T follicular helper cell (primary cell): ENCODE measurements around the gene STX18.

Experiments
- DNase-seq: peaks from one replicate; pipeline ENCODE4 v3.0.0-alpha.2; 2020; ENCODE audit warnings: low read depth

Gene STX18

GRCh38 chr4:4379540-4380087, 162.2 kb downstream of the STX18 start:
- no peak for DNase-seq

GRCh38 chr4:4377732-4378460, 164.0 kb downstream of the STX18 start:
- DNase-seq, result no peak

- DNase-seq, result no peak
Observed at GRCh38 chr4:4377191-4377590, 164.7 kb downstream of the STX18 start.

- DNase-seq, result no peak
Observed at GRCh38 chr4:4376074-4376473, 165.8 kb downstream of the STX18 start.

GRCh38 chr4:4374388-4375098, 167.3 kb downstream of the STX18 start:
- DNase-seq, result no peak
